HCT116 (cell line): ENCODE results near the gene COL5A1.

Experiments
- ATF3 ChIP-seq: IDR thresholded peaks from 2 replicates; pipeline ENCODE4 v1.6.1; 2012
- CEBPB ChIP-seq: IDR thresholded peaks from 2 replicates; pipeline ENCODE4 v1.6.1; 2012; ENCODE audit warnings: low read depth
- CTCF ChIP-seq, 3 experiments: fragments of 200-600 bp in 1 of 3; sonication (generic) in 1 of 3; IDR thresholded peaks in 2 of 3; conservative IDR thresholded peaks in 1 of 3; 2 replicates each; pipeline ENCODE4 v1.5.1; 2012 to 2017; ENCODE audit warnings: low read depth in 2 of 3, low read length in 2 of 3, antibody characterized with exemption in 1 of 3, borderline replicate concordance in 1 of 3, control low read depth in 1 of 3, mild to moderate bottlenecking in 1 of 3, mixed read lengths in 1 of 3, mixed run types in 1 of 3, moderate library complexity in 1 of 3; ENCODE audit not compliant: insufficient read depth in 1 of 3
- EGR1 ChIP-seq: IDR thresholded peaks from 2 replicates; pipeline ENCODE4 v1.6.1; 2012; ENCODE audit warnings: low read depth
- ELF1 ChIP-seq: IDR thresholded peaks from 2 replicates; pipeline ENCODE4 v1.6.1; 2012; ENCODE audit warnings: low read depth, borderline replicate concordance
- EZH2 ChIP-seq: fragments of 200-600 bp; sonication (generic); IDR thresholded peaks from 2 replicates; pipeline ENCODE4 v1.6.1; 2017; ENCODE audit warnings: antibody characterized with exemption, mixed run types
- POLR2A ChIP-seq: IDR thresholded peaks from 2 replicates; pipeline ENCODE4 v1.7.0; 2011; ENCODE audit warnings: borderline replicate concordance; ENCODE audit not compliant: insufficient read depth, insufficient read length; ENCODE audit errors: extremely low read depth
- POLR2AphosphoS5 ChIP-seq: IDR thresholded peaks from 2 replicates; pipeline ENCODE4 v1.6.1; 2011; ENCODE audit warnings: mild to moderate bottlenecking, low read depth, low read length, moderate library complexity
- RAD21 ChIP-seq: IDR thresholded peaks from 2 replicates; pipeline ENCODE4 v1.6.1; 2012; ENCODE audit warnings: low read depth, mild to moderate bottlenecking
- REST ChIP-seq: IDR thresholded peaks from 2 replicates; pipeline ENCODE4 v1.6.1; 2012; ENCODE audit warnings: low read depth
- YY1 ChIP-seq: IDR thresholded peaks from 2 replicates; pipeline ENCODE4 v1.6.1; 2011; ENCODE audit warnings: low read length, low read depth, moderate library complexity, mild to moderate bottlenecking; ENCODE audit not compliant: insufficient replicate concordance; ENCODE audit errors: extremely low read depth
- ZBTB33 ChIP-seq: IDR thresholded peaks from 2 replicates; pipeline ENCODE4 v1.6.1; 2011; ENCODE audit warnings: mild to moderate bottlenecking, low read length, moderate library complexity; ENCODE audit not compliant: insufficient replicate concordance; ENCODE audit errors: extremely low read depth
- ZFX ChIP-seq: fragments of 450-650 bp; IDR thresholded peaks from 2 replicates; pipeline ENCODE4 v1.6.1; 2017

- TF ChIP-seq POLR2AphosphoS5 (no peak), ZBTB33 (no peak), CTCF (IDR thresholded peaks at IDR 0.05 in 2 of 3, conservative IDR thresholded peaks at IDR 0.05 in 1 of 3; ENCODE audit: borderline replicate concordance in 1 of 3, insufficient read depth in 1 of 3, low read depth in 2 of 3, low read length in 2 of 3) (no peak), YY1 (no peak), POLR2A (no peak), RAD21 (no peak), EZH2 (no peak), ATF3 (no peak), REST (no peak), ZFX (no peak), ELF1 (no peak), CEBPB (no peak), EGR1 (no peak)
These were observed 188.5 kb downstream of the COL5A1 start for GRCh38 chr9:134830126-134830525.
